Omental fat pad (tissue), 4 donors: ENCODE results near the gene ITGA4. TPM values are rescaled to one million over a fixed set of nuclear protein-coding genes. Genes with fewer than 3 reads are reported as not detected.

Experiments
- ATAC-seq: fragments of 150-250 bp; one replicate; pipeline ENCODE4 v1.9.1; 2016; ENCODE audit warnings: mild to moderate bottlenecking, moderate library complexity; ENCODE audit not compliant: low FRiP score
- DNase-seq: peaks from one replicate; pipeline ENCODE4 v3.0.0-alpha.2; 2019; ENCODE audit warnings: low spot score
- CTCF ChIP-seq, 3 donors: fragments of 450-650 bp; IDR thresholded peaks; one replicate each; pipeline ENCODE4 v1.5.1; 2016 to 2017; ENCODE audit warnings: antibody characterized with exemption in 3 of 3, mild to moderate bottlenecking in 3 of 3, moderate library complexity in 2 of 3
- total RNA-seq, 4 donors: library from RNA; depleted of rRNA; stranded (reverse); fragments of >200 nt; gene quantifications; one replicate each; pipeline ENCODE4 v1.1.0, GENCODE V29; 2016

Gene ITGA4
- total RNA-seq, 4 donors from 2014 or later, result 5.6 to 25.6 (median 6.9) TPM

- no peak for TF ChIP-seq CTCF (IDR thresholded peaks at IDR 0.05)
- ATAC-seq, result no peak
- no peak for DNase-seq
Observed at GRCh38 chr2:181553244-181553643, 96.1 kb downstream of the ITGA4 start.

- TF ChIP-seq CTCF (IDR thresholded peaks at IDR 0.05), result no peak
- no peak for DNase-seq
- ATAC-seq, result no peak
Observed at GRCh38 chr2:181554061-181554830, 97.1 kb downstream of the ITGA4 start.

GRCh38 chr2:181558371-181558770 lies 101.2 kb downstream of the ITGA4 start:
- TF ChIP-seq CTCF (IDR thresholded peaks at IDR 0.05), result no peak
- ATAC-seq (no peak), DNase-seq (no peak)

- no peak for TF ChIP-seq CTCF (IDR thresholded peaks at IDR 0.05)
- DNase-seq, result no peak
- ATAC-seq, result no peak
Observed at GRCh38 chr2:181563101-181563692, 106.0 kb downstream of the ITGA4 start.

GRCh38 chr2:181566334-181567032 lies 109.3 kb downstream of the ITGA4 start:
- no peak for TF ChIP-seq CTCF (IDR thresholded peaks at IDR 0.05)
- DNase-seq, result no peak
- no peak for ATAC-seq

GRCh38 chr2:181570059-181570458 lies 112.9 kb downstream of the ITGA4 start:
- TF ChIP-seq CTCF (IDR thresholded peaks at IDR 0.05), result no peak
- DNase-seq (no peak), ATAC-seq (no peak)
